ENCODE measurements around the gene PRRC2C. TPM values are rescaled to one million over a fixed set of nuclear protein-coding genes. Genes with fewer than 3 reads are reported as not detected.

Gene PRRC2C
- total and polyA plus RNA-seq, 2 of the 13 experiments (the other 11 are each of a cell fraction or from before 2014, with no cell fraction given): 46.2 to 57.0 TPM

DNA sequence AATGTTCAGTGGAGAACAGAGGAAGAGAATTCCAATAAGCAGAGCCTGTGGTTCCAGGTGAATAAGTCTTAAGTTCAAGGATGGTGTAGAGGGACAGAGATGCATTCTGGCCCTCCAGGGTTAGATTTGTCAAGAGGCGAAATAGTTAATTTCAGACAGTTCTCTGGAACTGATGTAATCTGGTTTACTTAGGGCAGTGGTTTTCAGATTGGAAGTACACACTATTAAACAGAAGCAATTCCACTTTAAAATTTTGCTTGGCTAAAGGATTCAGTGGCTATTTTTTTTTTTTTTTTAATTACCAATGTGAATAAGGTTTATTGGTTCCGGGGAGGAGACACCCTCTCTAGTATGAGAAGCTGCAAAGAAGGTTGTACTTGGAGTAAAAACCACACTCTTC, 111.4 kb downstream of the PRRC2C start:
- Histone ChIP-seq H3K9ac (ENCODE audit: insufficient read depth, low read depth, low read length) (no peak overlapping the region), H2AFZ (ENCODE audit: low read length) (no peak overlapping the region), H3K27ac (ENCODE audit: extremely low read length, insufficient read depth, low read length) (no peak overlapping the region), H3K4me3 (replicated peaks in 1 of 3; ENCODE audit: insufficient read depth in 1 of 3, low read depth in 2 of 3, low read length in 3 of 3) (no peak overlapping the region), H3K4me2 (ENCODE audit: low read depth, low read length) (no peak overlapping the region), H3K9me3 (ENCODE audit: low read length) (no peaks in the 10 kb centered on the region), H3K27me3 (ENCODE audit: control insufficient read depth in 1 of 2, insufficient read depth in 2 of 2, low read length in 2 of 2) (no peaks in the 10 kb centered on the region), H3K36me3 (replicated peaks in 1 of 2; ENCODE audit: control insufficient read depth in 1 of 2, insufficient read depth in 2 of 2, low read length in 2 of 2) (peaks cover 2 to 9% of the 10 kb centered on the region in 2 experiments; a peak in 2 of 5 replicates), H4K20me1 (ENCODE audit: insufficient read depth, low read length) (no peaks in the 10 kb centered on the region), H3K4me1 (ENCODE audit: insufficient read depth, low read length) (no peaks in the 10 kb centered on the region), H3K79me2 (ENCODE audit: insufficient read depth, low read length) (no peaks in the 10 kb centered on the region)
- ATAC-seq: no peak
- WGBS (ENCODE audit: low lambda C conversion rate): 100% methylated on average over 2 of the region's 2 CpGs
- no TSS peak for BruUV-seq (replicated peaks)
- TF ChIP-seq PITX1 (CRISPR knock-in tag; IDR thresholded peaks at IDR 0.05) (no peak), YY1 (IDR thresholded peaks at IDR 0.05; ENCODE audit: insufficient read depth, insufficient replicate concordance, low read depth, low read length) (no peak), XRCC5 (optimal IDR thresholded peaks at IDR 0.05; ENCODE audit: low read length) (no peak), ZNF766 (CRISPR knock-in tag; IDR thresholded peaks at IDR 0.05; ENCODE audit: borderline replicate concordance) (no peak), ZNF577 (CRISPR knock-in tag; IDR thresholded peaks at IDR 0.05; ENCODE audit: borderline replicate concordance, low read depth) (no peak), AGO1 (IDR thresholded peaks at IDR 0.05; ENCODE audit: low read depth, low read length, poor library complexity, severe bottlenecking) (no peak), HDAC2 (CRISPR knock-in tag; IDR thresholded peaks at IDR 0.05) (no peak), TBX3 (IDR thresholded peaks at IDR 0.05; ENCODE audit: borderline replicate concordance) (no peak), ZFP1 (CRISPR knock-in tag; IDR thresholded peaks at IDR 0.05) (no peak), MBNL3 (CRISPR knock-in tag; conservative IDR thresholded peaks at IDR 0.05) (no peak), ZNF251 (CRISPR knock-in tag; IDR thresholded peaks at IDR 0.05) (no peak), MEIS2 (CRISPR knock-in tag; IDR thresholded peaks at IDR 0.05) (no peak)
- TF ChIP-seq, protein P1, sequence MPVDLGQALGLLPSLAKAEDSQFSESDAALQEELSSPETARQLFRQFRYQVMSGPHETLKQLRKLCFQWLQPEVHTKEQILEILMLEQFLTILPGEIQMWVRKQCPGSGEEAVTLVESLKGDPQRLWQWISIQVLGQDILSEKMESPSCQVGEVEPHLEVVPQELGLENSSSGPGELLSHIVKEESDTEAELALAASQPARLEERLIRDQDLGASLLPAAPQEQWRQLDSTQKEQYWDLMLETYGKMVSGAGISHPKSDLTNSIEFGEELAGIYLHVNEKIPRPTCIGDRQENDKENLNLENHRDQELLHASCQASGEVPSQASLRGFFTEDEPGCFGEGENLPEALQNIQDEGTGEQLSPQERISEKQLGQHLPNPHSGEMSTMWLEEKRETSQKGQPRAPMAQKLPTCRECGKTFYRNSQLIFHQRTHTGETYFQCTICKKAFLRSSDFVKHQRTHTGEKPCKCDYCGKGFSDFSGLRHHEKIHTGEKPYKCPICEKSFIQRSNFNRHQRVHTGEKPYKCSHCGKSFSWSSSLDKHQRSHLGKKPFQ (CRISPR knock-in tag; IDR thresholded peaks at IDR 0.05; ENCODE audit: insufficient replicate concordance): no peak
- TF ChIP-seq, protein P2, sequence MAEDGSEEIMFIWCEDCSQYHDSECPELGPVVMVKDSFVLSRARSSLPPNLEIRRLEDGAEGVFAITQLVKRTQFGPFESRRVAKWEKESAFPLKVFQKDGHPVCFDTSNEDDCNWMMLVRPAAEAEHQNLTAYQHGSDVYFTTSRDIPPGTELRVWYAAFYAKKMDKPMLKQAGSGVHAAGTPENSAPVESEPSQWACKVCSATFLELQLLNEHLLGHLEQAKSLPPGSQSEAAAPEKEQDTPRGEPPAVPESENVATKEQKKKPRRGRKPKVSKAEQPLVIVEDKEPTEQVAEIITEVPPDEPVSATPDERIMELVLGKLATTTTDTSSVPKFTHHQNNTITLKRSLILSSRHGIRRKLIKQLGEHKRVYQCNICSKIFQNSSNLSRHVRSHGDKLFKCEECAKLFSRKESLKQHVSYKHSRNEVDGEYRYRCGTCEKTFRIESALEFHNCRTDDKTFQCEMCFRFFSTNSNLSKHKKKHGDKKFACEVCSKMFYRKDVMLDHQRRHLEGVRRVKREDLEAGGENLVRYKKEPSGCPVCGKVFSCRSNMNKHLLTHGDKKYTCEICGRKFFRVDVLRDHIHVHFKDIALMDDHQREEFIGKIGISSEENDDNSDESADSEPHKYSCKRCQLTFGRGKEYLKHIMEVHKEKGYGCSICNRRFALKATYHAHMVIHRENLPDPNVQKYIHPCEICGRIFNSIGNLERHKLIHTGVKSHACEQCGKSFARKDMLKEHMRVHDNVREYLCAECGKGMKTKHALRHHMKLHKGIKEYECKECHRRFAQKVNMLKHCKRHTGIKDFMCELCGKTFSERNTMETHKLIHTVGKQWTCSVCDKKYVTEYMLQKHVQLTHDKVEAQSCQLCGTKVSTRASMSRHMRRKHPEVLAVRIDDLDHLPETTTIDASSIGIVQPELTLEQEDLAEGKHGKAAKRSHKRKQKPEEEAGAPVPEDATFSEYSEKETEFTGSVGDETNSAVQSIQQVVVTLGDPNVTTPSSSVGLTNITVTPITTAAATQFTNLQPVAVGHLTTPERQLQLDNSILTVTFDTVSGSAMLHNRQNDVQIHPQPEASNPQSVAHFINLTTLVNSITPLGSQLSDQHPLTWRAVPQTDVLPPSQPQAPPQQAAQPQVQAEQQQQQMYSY (CRISPR knock-in tag; IDR thresholded peaks at IDR 0.05): no peak
- TF ChIP-seq, protein P3, sequence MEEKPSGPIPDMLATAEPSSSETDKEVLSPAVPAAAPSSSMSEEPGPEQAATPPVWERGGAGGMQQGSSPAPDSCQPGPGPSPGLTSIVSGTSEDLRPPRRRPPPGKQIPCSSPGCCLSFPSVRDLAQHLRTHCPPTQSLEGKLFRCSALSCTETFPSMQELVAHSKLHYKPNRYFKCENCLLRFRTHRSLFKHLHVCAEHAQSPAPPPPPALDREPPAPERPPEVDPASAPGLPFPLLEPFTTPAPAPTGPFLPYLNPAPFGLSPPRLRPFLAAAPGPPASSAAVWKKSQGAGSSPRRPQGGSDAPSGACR (CRISPR knock-in tag; IDR thresholded peaks at IDR 0.05): no peak
- TF ChIP-seq, protein P4, sequence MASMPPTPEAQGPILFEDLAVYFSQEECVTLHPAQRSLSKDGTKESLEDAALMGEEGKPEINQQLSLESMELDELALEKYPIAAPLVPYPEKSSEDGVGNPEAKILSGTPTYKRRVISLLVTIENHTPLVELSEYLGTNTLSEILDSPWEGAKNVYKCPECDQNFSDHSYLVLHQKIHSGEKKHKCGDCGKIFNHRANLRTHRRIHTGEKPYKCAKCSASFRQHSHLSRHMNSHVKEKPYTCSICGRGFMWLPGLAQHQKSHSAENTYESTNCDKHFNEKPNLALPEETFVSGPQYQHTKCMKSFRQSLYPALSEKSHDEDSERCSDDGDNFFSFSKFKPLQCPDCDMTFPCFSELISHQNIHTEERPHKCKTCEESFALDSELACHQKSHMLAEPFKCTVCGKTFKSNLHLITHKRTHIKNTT (CRISPR knock-in tag; IDR thresholded peaks at IDR 0.05): no peak
- DNase-seq (ENCODE audit: low spot score): no peak
- POLR2A ChIA-PET: no interaction called here
- FAIRE-seq: no peak
- CTCF ChIA-PET (ENCODE audit: low intra/inter-chr PET ratio, low total read pairs): no interaction called here
- intact Hi-C loops (cut with micrococcal nuclease; ENCODE audit: unreplicated experiment): no loop called here
- in situ Hi-C loops (cut with HindIII; ENCODE audit: extremely low pct_ligation_motif_present, low pct_unique_long_range_greater_than_20kb): no loop called here

All from HepG2 (cell line).